ENCODE measurements around the gene ATP2C1. TPM values are rescaled to one million over a fixed set of nuclear protein-coding genes. Genes with fewer than 3 reads are reported as not detected.
"Not testable (repeated sequence)": the region's sequence is repeated elsewhere in the genome, so short reads cannot be mapped to it uniquely, and the experiment has no call there.

ATP2C1 gene
- total RNA-seq, 2 experiments from 2014 or later, result 51.3 to 56.2 TPM

- H3K9me3 Mint-ChIP-seq, result no peaks in the 10 kb centered on the region
- peak within 1 kb of the TSS; percentile 86 for H3K4me3 Mint-ChIP-seq
- H3K27me3 Mint-ChIP-seq, result no peaks in the 10 kb centered on the region
- peaks cover 33% of the 10 kb centered on the region for H3K4me1 Mint-ChIP-seq
- DNase-seq (peak; percentile 90), ATAC-seq (ENCODE audit: low read depth) (peak; percentile 98)
- POLR2A ChIA-PET, result interaction anchor here (0.9 to 3.9 kb wide), 13 partner anchors 10 to 1391 kb away, joined by 3 to 27 read pairs (median 4); partner anchors contain the start of genes ATP2C1 and DNAJC13
- peak within 1 kb of the TSS; percentile 93 for H3K27ac Mint-ChIP-seq
- H3K36me3 Mint-ChIP-seq, result peaks cover 25% of the 10 kb centered on the region
Observed at GRCh38 chr3:131026321-131027151, 132.7 kb downstream of the ATP2C1 start, which contains the start of the genes ASTE1 and NEK11. TSS of gene ASTE1 (minus strand) at chr3:131026825. CDS start at chr3:131025306, 1,519 bp downstream. TSS of gene NEK11 (plus strand) at chr3:131026877. CDS start at chr3:131029709, 2,832 bp downstream.

GRCh38 chr3:131028844-131029243 lies 135.0 kb downstream of the ATP2C1 start:
- no peak overlapping the region for H3K4me3 Mint-ChIP-seq
- H3K9me3 Mint-ChIP-seq, result no peaks in the 10 kb centered on the region
- no peak overlapping the region for H3K27ac Mint-ChIP-seq
- H3K36me3 Mint-ChIP-seq, result peaks cover 14% of the 10 kb centered on the region
- no peaks in the 10 kb centered on the region for H3K27me3 Mint-ChIP-seq
- H3K4me1 Mint-ChIP-seq, result peaks cover 24% of the 10 kb centered on the region
- no peak for ATAC-seq (ENCODE audit: low read depth)
- POLR2A ChIA-PET, result interaction anchor here (3.9 kb wide), 1 partner anchor 13 kb away, joined by 27 read pairs; no protein-coding TSS in a partner anchor
- no peak for DNase-seq

GRCh38 chr3:131031660-131032059 lies 137.8 kb downstream of the ATP2C1 start:
- no peak overlapping the region for H3K4me3 Mint-ChIP-seq
- H3K27me3 Mint-ChIP-seq, result no peaks in the 10 kb centered on the region
- no peak overlapping the region for H3K27ac Mint-ChIP-seq
- no peaks in the 10 kb centered on the region for H3K9me3 Mint-ChIP-seq
- DNase-seq, result no peak
- POLR2A ChIA-PET, result no interaction called here
- no peak for ATAC-seq (ENCODE audit: low read depth)
- no peaks in the 10 kb centered on the region for H3K36me3 Mint-ChIP-seq
- H3K4me1 Mint-ChIP-seq, result peaks cover 6% of the 10 kb centered on the region

- DNase-seq (no peak), ATAC-seq (ENCODE audit: low read depth) (no peak)
- POLR2A ChIA-PET, result interaction anchor here (0.9 kb wide), 1 partner anchor 9 kb away, joined by 3 read pairs; no protein-coding TSS in a partner anchor
- Mint-ChIP-seq H3K4me3 (no peak overlapping the region), H3K9me3 (no peaks in the 10 kb centered on the region), H3K27me3 (no peaks in the 10 kb centered on the region), H3K27ac (no peak overlapping the region), H3K4me1 (no peaks in the 10 kb centered on the region), H3K36me3 (no peaks in the 10 kb centered on the region)
Observed at GRCh38 chr3:131033480-131034080, 139.7 kb downstream of the ATP2C1 start.

GRCh38 chr3:131036200-131036816 lies 142.4 kb downstream of the ATP2C1 start:
- H3K9me3 Mint-ChIP-seq, result peaks cover 1% of the 10 kb centered on the region
- POLR2A ChIA-PET, result no interaction called here
- no peak for ATAC-seq (ENCODE audit: low read depth)
- peaks cover 5% of the 10 kb centered on the region for H3K4me1 Mint-ChIP-seq
- H3K27me3 Mint-ChIP-seq, result no peaks in the 10 kb centered on the region
- DNase-seq, result no peak
- no peaks in the 10 kb centered on the region for H3K36me3 Mint-ChIP-seq
- no peak overlapping the region for H3K27ac Mint-ChIP-seq
- H3K4me3 Mint-ChIP-seq, result no peak overlapping the region

GRCh38 chr3:131036986-131037385 lies 143.1 kb downstream of the ATP2C1 start:
- Mint-ChIP-seq H3K4me3 (no peak overlapping the region), H3K27ac (no peak overlapping the region), H3K36me3 (peaks cover 1% of the 10 kb centered on the region), H3K27me3 (no peaks in the 10 kb centered on the region), H3K9me3 (peaks cover 3% of the 10 kb centered on the region), H3K4me1 (peaks cover 7% of the 10 kb centered on the region)
- ATAC-seq (ENCODE audit: low read depth) (no peak), DNase-seq (no peak)
- POLR2A ChIA-PET, result no interaction called here

- Mint-ChIP-seq H3K4me3 (no peak overlapping the region), H3K9me3 (peaks cover 5% of the 10 kb centered on the region)
Observed at GRCh38 chr3:131038326-131038725, 144.4 kb downstream of the ATP2C1 start.

GRCh38 chr3:131042271-131042985 lies 148.5 kb downstream of the ATP2C1 start:
- H3K27me3 Mint-ChIP-seq, result not testable (repeated sequence)

More at GRCh38 chr3:131038326-131038725, 144.4 kb downstream of the ATP2C1 start:
- Mint-ChIP-seq H3K36me3 (peaks cover 4% of the 10 kb centered on the region), H3K27ac (no peak overlapping the region), H3K27me3 (no peaks in the 10 kb centered on the region), H3K4me1 (peaks cover 14% of the 10 kb centered on the region)
- POLR2A ChIA-PET, result no interaction called here
- no peak for DNase-seq
- ATAC-seq (ENCODE audit: low read depth), result no peak

GRCh38 chr3:131047582-131047981 lies 153.7 kb downstream of the ATP2C1 start:
- H3K27ac Mint-ChIP-seq, result peak overlapping the region; percentile 39
- DNase-seq (no peak), ATAC-seq (ENCODE audit: low read depth) (no peak)
- POLR2A ChIA-PET, result interaction anchor here (1.1 kb wide), 1 partner anchor 21 kb away, joined by 4 read pairs; the partner anchor contains the start of genes ASTE1 and NEK11
- H3K36me3 Mint-ChIP-seq, result peaks cover 12% of the 10 kb centered on the region
- peaks cover 2% of the 10 kb centered on the region for H3K27me3 Mint-ChIP-seq
- peaks cover 12% of the 10 kb centered on the region for H3K4me1 Mint-ChIP-seq
- peak overlapping the region; percentile 9 for H3K4me3 Mint-ChIP-seq
- H3K9me3 Mint-ChIP-seq, result peaks cover 11% of the 10 kb centered on the region

More at GRCh38 chr3:131042271-131042985, 148.5 kb downstream of the ATP2C1 start:
- H3K4me1 Mint-ChIP-seq, result peaks cover 18% of the 10 kb centered on the region
- ATAC-seq (ENCODE audit: low read depth) (peak; percentile 78), DNase-seq (peak; percentile 48)
- H3K36me3 Mint-ChIP-seq, result peaks cover 12% of the 10 kb centered on the region
- peak overlapping the region; percentile 68 for H3K27ac Mint-ChIP-seq
- POLR2A ChIA-PET, result interaction anchor here (0.9 to 2.9 kb wide), 3 partner anchors 9 to 339 kb away, joined by 3 to 27 read pairs (median 9); partner anchors contain the start of genes ASTE1, NEK11 and NUDT16
- H3K9me3 Mint-ChIP-seq, result peaks cover 14% of the 10 kb centered on the region
- peak overlapping the region; percentile 41 for H3K4me3 Mint-ChIP-seq

- Mint-ChIP-seq H3K9me3 (peaks cover 11% of the 10 kb centered on the region), H3K27me3 (peaks cover 2% of the 10 kb centered on the region), H3K4me1 (peaks cover 9% of the 10 kb centered on the region), H3K36me3 (peaks cover 12% of the 10 kb centered on the region), H3K27ac (no peak overlapping the region), H3K4me3 (no peak overlapping the region)
- DNase-seq, result no peak
- POLR2A ChIA-PET, result interaction anchor here (0.5 to 1.1 kb wide), 2 partner anchors 22 to 225 kb away, joined by 4 read pairs; partner anchors contain the start of genes ASTE1 and NEK11
- no peak for ATAC-seq (ENCODE audit: low read depth)
Observed at GRCh38 chr3:131048030-131048429, 154.1 kb downstream of the ATP2C1 start.

GRCh38 chr3:131050001-131050400 lies 156.1 kb downstream of the ATP2C1 start:
- POLR2A ChIA-PET, result no interaction called here
- Mint-ChIP-seq H3K4me1 (peaks cover 9% of the 10 kb centered on the region), H3K27me3 (peaks cover 2% of the 10 kb centered on the region), H3K4me3 (no peak overlapping the region), H3K36me3 (peaks cover 1% of the 10 kb centered on the region), H3K27ac (no peak overlapping the region), H3K9me3 (peaks cover 1% of the 10 kb centered on the region)
- DNase-seq, result no peak
- no peak for ATAC-seq (ENCODE audit: low read depth)

- Mint-ChIP-seq H3K4me1 (peaks cover 5% of the 10 kb centered on the region), H3K4me3 (no peak overlapping the region), H3K9me3 (no peaks in the 10 kb centered on the region), H3K27me3 (no peaks in the 10 kb centered on the region), H3K27ac (no peak overlapping the region), H3K36me3 (peaks cover 1% of the 10 kb centered on the region)
- DNase-seq (no peak), ATAC-seq (ENCODE audit: low read depth) (no peak)
- POLR2A ChIA-PET, result no interaction called here
Observed at GRCh38 chr3:131053043-131053859, 159.4 kb downstream of the ATP2C1 start.
